Embryonic facial prominence (tissue), 1 donor: ENCODE measurements around the gene RPIA.
A peak's percentile ranks its signal among the peaks of the same experiment; 100 is the strongest.
"Not testable (repeated sequence)": the region's sequence is repeated elsewhere in the genome, so short reads cannot be mapped to it uniquely, and the experiment has no call there.

ENCODE experiments used
- DNase-seq: peaks from one replicate; pipeline ENCODE4 v3.0.0-alpha.2; 2016; ENCODE audit errors: extremely low spot score

Gene RPIA

DNA sequence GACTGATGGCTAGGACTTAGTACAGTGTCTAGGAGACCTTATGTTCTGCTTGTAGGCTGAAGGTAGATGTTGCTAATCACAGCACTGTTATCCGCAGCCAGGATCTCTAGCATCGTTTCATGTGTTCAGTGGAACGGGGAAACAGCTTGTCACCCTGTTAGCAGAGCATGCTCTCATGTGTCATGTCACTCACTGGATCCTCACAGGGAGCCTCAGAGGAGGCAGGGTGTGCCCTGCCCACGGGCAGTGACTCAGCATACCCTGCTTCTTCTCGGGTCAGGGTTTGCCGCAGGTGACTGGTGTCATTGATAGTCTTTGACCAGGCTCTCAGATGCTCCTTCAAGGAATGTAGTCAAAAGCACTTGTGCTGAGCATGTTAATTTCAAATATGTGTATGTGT, 44.4 kb downstream of the RPIA start:
- DNase-seq, result no peak

GRCh38 chr2:88736437-88736836, 45.0 kb downstream of the RPIA start:
- no peak for DNase-seq

GRCh38 chr2:88737385-88737784, 45.9 kb downstream of the RPIA start:
- no peak for DNase-seq

DNA sequence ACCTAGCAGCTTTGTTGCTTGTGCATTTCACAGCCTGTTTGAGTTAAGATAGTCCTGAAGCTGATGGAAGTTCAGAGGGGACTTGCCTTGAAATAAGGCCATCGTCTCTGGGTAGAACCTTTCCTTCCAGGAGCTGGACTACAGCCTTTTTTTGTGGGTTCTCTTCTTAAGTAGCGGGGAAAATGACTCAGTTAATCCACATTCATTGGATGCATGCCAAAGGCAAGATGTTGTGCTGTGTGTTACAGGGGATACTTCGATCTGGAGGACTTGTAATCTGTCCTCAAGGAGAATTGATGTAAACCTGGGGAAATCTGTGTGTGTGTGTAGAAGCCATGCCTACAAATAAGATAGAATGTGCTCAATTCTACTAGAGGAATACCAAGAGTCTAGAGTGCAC, 46.8 kb downstream of the RPIA start:
- DNase-seq, result no peak

GRCh38 chr2:88739985-88740600, 48.6 kb downstream of the RPIA start:
- peak; percentile 14 for DNase-seq

GRCh38 chr2:88746929-88747490, 55.5 kb downstream of the RPIA start:
- DNase-seq, result no peak

GRCh38 chr2:88747990-88748389, 56.5 kb downstream of the RPIA start:
- no peak for DNase-seq

DNA sequence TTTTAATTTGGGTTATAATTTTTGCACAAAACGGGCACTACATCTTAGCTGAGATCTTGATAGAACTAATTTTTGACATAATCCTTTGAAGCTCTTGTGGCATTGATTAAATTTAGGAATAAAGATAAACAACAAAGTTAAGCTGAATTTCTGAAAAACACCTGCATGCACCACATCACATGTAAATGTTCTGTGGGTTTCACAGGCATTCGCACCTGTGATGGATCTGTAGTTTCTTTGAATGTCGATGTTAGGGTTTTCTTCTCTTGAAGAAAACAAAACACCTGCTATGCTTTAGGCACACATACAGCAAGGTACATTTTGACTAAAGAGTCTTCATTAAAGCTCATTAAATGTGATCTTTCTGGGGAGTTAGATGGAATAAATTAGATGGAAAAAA, 60.3 kb downstream of the RPIA start:
- DNase-seq, result no peak

GRCh38 chr2:88753833-88754584, 62.5 kb downstream of the RPIA start:
- DNase-seq, result no peak

DNA sequence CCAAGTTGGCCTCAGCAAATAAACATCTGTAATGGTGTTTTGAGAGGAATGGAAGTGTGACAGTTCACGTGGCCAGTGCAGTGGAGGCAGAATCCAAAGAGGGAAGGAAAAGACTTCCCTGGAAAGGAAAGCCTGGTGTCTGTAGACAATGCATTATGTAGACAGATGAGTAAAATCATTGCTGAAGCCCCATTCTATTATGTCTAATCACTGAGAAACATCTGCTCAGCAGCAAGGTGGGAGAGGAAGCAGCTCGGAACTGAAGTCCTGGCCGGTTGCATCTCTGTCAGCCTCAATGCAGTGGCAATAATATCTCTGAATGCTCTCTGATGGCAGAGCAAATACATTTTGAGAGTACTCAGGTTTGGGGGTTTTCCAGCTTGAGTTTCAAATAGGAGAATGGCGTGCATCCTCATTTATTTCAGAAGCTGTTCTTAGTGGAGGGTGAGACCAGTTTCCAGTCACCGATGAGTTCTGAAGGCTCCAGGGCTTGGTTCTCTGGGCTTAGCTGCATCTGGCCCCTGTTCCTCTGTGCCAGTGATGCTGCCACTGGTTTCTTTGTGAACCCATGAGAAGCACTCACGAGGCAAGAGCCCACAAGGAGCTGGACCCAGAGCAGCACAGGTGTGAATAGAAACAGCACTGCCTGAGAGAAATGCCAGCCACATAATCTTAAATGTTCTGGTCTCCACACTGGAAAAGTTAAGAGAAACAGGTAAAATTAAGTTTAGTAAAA, 63.3 kb downstream of the RPIA start:
- no peak for DNase-seq

DNA sequence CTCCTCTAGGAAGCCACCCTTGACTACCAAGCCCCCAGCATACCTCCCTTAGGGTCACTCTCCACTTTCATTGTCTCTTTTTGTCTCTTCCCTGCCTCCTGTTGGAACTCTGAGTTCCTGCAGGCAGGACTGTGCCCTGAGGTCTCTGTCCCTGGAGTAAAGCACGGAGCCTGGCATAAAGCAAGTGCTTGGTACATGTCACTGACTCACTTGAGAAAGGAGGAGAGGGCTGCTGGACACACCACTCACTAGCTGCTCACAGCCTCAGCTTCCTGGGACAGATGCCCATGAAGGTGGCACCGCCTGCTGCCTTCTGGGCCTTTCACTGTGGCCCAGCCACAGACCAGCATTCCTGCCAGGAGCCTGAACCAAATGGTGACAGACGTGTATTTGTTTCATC, 64.4 kb downstream of the RPIA start:
- no peak for DNase-seq

DNA sequence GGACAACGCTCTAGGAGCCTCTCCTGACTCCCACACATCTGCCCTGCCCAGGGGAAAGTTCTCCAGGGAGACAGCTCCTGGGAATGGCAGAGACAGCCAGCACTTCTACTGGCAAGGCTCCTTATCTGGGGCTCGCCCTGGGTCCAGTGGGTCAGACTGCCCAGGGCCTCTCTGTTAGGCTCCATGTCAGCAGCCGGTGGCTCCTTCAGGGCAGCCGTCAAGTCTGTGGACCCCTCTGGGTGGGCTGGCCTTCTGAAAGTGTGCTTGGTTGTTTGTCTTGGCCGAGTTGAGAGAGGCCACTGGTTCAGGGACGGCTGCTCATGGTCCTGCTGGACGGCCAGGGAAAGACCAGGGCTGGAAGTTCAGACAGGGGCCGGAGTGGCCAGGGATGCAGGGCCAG, 65.6 kb downstream of the RPIA start:
- DNase-seq, result no peak

- DNase-seq, result not testable (repeated sequence)
These were observed 67.2 kb downstream of the RPIA start for GRCh38 chr2:88758702-88759101.

DNA sequence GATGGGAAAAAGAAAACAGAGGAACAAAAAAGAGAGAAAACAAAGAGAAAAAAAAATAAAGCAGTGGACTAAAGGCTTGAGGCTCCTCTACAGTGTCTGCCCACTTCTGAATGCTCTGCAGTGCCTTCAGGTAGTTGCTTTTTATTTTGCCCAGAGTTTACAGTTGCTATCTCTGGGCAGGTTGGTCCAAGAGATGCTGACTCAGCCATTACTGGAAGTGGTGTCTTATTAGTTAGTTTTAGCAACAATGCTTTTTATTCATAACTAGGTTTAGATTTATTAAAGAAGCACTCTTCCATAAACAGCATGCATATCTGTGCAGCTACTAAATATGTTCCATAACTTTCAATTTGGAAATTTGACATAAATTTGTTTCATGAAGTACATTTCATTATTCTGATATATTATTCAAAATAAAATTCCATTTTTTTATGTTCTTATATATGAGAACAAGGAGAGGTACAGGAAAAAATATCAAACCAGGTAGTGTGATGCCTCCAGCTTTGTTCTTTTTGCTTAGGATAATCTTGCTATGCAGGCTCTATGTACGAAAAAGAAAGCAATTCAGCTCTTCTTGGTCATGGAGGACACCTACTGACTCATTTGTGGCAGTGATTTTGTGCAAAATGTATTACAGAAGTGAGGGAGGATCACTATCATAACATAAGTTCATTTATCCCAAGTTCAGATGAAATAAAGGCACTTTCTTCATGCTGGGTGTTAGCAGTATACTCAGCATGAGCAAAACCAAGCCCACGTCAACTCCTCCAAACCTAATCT, 69.5 kb downstream of the RPIA start:
- no peak for DNase-seq

- no peak for DNase-seq
These were observed 72.8 kb downstream of the RPIA start for GRCh38 chr2:88764141-88764849.

DNA sequence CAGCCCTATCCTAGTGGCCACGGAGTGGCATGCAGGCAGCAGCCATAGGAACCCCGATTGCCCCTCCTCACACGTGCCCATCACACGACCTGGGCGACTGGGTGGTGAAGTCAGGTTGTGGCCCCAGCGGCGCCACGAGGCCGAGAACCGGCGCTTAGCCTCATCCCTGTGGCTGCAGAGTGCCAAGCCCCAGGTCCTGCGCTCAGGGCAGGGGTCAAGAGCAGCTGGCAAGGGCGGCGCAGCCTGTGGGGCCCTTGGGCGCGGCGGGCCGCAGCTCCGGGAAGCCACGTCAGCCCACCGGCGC, 73.3 kb downstream of the RPIA start:
- no peak for DNase-seq

- no peak for DNase-seq
These were observed 73.8 kb downstream of the RPIA start for GRCh38 chr2:88765154-88765888.

- not testable (repeated sequence) for DNase-seq
These were observed 74.5 kb downstream of the RPIA start for GRCh38 chr2:88765889-88766481.

- no peak for DNase-seq
These were observed 78.5 kb downstream of the RPIA start for GRCh38 chr2:88770016-88770415.
